Activated T-cell treated with anti-CD3 and anti-CD28 coated beads, Interleukin-2, amount 50 U/mL, for 48 hours (primary cell): ENCODE results near the gene PACSIN2.
A peak's percentile ranks its signal among the peaks of the same experiment; 100 is the strongest.
"Not testable (repeated sequence)": the region's sequence is repeated elsewhere in the genome, so short reads cannot be mapped to it uniquely, and the experiment has no call there.

Experiments used
- DNase-seq, 2 experiments: peaks; one replicate each; pipeline ENCODE4 v3.0.0-alpha.2; 2020

The PACSIN2 gene

GRCh38 chr22:43014869-43015676 lies at the start of gene PACSIN2:
TSS of gene PACSIN2 (minus strand) at chr22:43015149. CDS start at chr22:42912080, 103,069 bp downstream.
- peak; percentile 99 for DNase-seq

GRCh38 chr22:43060183-43060582 lies 45.2 kb upstream of the PACSIN2 start:
- DNase-seq, result peak; percentile 76 to 78

DNA sequence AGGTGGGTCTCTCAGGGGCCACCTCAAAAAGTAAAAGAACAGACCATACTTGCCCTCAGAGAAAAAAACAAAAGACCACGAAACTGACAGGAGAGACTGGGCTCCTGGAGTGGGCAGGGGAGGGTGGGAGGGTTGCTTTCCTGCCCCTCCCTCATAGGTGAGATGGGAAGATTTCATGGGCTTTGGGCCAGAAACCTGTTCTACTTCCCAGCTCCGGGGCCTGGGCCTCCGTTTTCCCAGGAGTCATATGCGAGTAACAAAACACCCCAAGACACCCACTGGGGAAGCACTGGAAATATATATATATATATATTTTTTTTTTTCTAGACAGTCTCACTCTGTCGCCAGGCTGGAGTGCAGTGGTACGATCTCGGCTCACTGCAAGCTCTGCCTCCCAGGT lies 42.7 kb upstream of the PACSIN2 start:
- DNase-seq, result no peak

GRCh38 chr22:43053176-43053575 lies 38.2 kb upstream of the PACSIN2 start:
- no peak for DNase-seq

GRCh38 chr22:43050995-43051394 lies 36.0 kb upstream of the PACSIN2 start:
- DNase-seq, result no peak

DNA sequence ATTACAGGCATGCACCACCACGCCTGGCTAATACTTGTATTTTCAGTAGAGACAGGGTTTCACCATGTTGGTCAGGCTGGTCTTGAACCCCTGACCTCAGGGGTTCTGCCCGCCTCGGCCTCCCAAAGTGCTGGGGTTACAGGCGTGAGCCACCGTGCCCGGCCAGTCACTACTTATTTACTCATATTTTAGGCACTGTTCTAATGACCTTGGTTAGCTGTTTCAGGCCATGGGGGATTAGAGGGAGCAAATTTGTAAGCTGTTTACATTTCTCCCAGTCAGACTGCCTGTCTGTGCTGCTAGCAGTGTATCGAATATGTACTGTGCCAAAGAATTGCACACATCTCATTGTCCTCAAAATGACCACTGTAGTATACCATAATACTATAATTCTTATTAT lies 32.7 kb upstream of the PACSIN2 start:
- DNase-seq, result no peak

GRCh38 chr22:43044290-43044712 lies 29.4 kb upstream of the PACSIN2 start:
- no peak for DNase-seq

DNA sequence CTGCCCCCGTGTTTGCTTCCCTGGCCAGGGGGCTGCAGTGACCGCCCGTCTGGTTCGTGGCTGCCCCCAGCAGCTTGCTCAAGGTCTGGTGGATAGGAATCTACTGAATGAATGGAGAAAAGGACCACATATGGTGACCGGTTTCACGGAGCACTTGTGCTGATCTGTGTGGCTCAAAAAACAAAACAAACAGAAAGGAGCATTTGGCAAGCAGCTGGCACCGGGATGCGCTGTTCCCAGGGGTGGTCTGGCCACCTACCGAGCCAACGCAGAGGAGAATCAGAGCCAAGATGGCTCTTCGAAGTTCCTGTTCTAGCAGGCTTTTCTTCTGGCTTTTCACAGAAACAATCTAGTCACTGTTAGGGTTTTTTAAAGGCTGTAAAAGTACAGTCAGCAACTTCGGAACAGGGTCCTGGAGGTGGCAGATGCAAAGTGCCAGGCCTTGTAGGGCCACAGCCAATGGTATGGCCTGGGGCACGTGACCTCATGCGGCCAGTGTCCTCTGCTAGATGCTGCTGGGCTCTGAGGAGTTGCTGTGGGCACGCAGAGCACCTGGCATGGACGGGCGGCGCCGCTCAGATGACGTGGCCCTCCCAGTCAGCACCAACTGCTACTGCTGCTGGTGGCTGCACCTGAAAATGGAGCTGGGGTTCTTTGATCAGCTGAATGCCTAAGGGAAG lies 27.3 kb upstream of the PACSIN2 start:
- DNase-seq, result no peak

- no peak for DNase-seq
Measured at GRCh38 chr22:43039800-43040199, 24.9 kb upstream of the PACSIN2 start.

- DNase-seq, result no peak
Measured at GRCh38 chr22:43038325-43038724, 23.4 kb upstream of the PACSIN2 start.

DNA sequence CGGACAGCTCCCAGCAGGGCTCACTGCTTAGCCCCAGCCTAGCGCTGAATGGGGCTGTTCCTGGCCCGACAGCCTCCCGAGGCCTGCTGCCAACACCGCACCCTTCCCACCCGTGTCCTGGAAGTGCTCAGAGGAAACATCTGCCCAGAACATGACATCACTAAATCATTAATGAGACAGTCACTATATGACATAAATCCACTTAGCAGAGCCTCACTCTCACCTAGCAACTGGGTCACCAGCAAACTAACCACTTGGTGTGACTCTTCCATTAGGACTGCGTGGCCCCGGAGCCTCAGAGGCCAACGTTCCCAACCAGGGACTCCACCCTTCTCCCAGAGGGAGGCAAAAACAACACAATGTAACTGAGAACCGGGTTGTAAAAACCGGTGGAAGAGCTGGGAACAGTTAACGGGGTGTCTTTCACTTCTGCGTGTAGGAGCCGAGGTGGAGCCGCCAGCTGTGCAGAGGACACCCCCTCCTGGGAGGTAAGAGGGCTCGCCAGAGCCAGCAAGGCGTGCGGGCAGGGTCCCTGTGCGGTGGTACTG lies 21.4 kb upstream of the PACSIN2 start:
- DNase-seq, result no peak

GRCh38 chr22:43035250-43035649 lies 20.3 kb upstream of the PACSIN2 start:
- DNase-seq, result no peak

DNA sequence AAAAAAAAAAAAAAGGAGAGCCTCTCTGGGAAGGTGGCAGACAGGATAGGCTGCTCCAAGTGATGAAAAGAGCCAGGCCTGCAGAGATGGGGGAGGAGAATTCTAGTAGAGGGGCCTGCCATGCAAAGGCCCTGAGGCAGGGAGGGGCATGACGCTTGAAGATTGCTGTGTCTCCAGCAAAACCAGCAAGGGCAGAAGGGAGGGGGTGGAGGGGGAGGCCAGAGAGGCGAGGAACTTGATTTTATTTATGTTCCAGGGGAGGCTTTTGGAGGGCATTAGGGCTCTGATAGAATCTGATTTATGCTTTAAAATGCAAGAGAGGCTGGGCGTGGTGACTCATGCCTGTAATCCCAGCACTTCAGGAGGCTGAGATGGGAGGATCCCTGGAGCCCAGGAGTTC lies 16.7 kb upstream of the PACSIN2 start:
- DNase-seq, result no peak

DNA sequence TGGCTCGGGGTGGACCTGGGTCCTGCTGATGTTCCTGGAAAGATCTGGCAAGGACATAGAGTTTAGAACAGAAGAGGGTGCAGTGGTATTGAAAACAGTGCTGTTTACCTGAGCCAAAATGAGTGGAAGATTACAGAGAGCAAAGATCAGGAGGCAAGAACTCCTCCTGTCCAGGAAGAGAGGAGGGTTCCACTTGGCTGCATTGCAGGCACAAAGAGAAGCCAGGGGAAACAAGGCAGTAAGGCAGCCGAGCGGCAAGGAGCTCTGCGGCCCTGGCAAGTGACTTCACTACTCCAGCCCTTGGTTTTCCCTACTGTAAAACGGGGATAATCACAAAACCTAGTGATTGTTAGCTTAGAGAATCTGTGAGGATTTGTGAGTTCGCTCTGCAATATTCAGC lies 3.7 kb upstream of the PACSIN2 start:
- no peak for DNase-seq

- no peak for DNase-seq
Measured at GRCh38 chr22:43017525-43018460, 2.8 kb upstream of the PACSIN2 start.

GRCh38 chr22:43016150-43016549 lies 1.2 kb upstream of the PACSIN2 start:
- not testable (repeated sequence) for DNase-seq

- no peak for DNase-seq
Measured at GRCh38 chr22:43015677-43016042, 711 bp upstream of the PACSIN2 start.

- peak; percentile 41 to 49 for DNase-seq
Measured at GRCh38 chr22:43014316-43014868, 557 bp downstream of the PACSIN2 start.

GRCh38 chr22:43013355-43014315 lies 1.3 kb downstream of the PACSIN2 start:
- peak; percentile 41 to 45 for DNase-seq

- no peak for DNase-seq
Measured at GRCh38 chr22:43012390-43012789, 2.6 kb downstream of the PACSIN2 start.

GRCh38 chr22:43011079-43011478 lies 3.9 kb downstream of the PACSIN2 start:
- no peak for DNase-seq
